IMR-90 (cell line): ENCODE results near the gene CWC27. TPM values are rescaled to one million over a fixed set of nuclear protein-coding genes. Genes with fewer than 3 reads are reported as not detected.

Experiments used
- ATAC-seq: fragments of 200-7000 bp; cut with Tn5 transposase; 2 replicates; pipeline ENCODE4 v1.9.1; 2020; ENCODE audit warnings: low read depth, mild to moderate bottlenecking, moderate library complexity
- BruUV-seq: library from RNA; stranded (reverse); fragments of 400-500 nt; replicated peaks from 2 replicates; lab custom pipeline; 2021; lab: Mats Ljungman, UMichigan
- CTCF ChIA-PET: fragments of 300-600 bp; formaldehyde crosslinking; extraction: SDS; loops from one replicate; lab custom pipeline; 2021; ENCODE audit warnings: antibody characterized with exemption; lab: Yijun Ruan, JAX
- POLR2A ChIA-PET: fragments of 300-600 bp; sonication (Branson Sonifier 250); formaldehyde crosslinking; loops from one replicate; lab custom pipeline; 2022; ENCODE audit warnings: antibody characterized with exemption; ENCODE audit not compliant: unreplicated experiment; lab: Charles Lee
- DNase-seq: peaks from one replicate; pipeline ENCODE4 v3.0.0; 2013
- H2AFZ ChIP-seq: replicated peaks from 2 replicates; pipeline ENCODE3; 2013; ENCODE audit warnings: low read length, mild to moderate bottlenecking; ENCODE audit not compliant: poor library complexity
- H2AK5ac ChIP-seq: 2 replicates; pipeline ENCODE4 v1.6.1; 2013; ENCODE audit warnings: low read depth, low read length, inconsistent platforms
- H2AK9ac ChIP-seq: replicated peaks from 2 replicates; pipeline ENCODE3; 2013; ENCODE audit warnings: mild to moderate bottlenecking, low read depth, low read length, moderate library complexity; ENCODE audit not compliant: poor library complexity
- H2BK120ac ChIP-seq: 2 replicates; pipeline ENCODE4 v1.6.1; 2013; ENCODE audit warnings: low read depth, low read length, inconsistent platforms
- H2BK15ac ChIP-seq: 3 replicates; pipeline ENCODE4 v1.6.1; 2013; ENCODE audit warnings: low read depth, low read length, inconsistent platforms
- H2BK20ac ChIP-seq: 2 replicates; pipeline ENCODE4 v1.6.1; 2013; ENCODE audit warnings: low read depth, mild to moderate bottlenecking, inconsistent platforms, low read length, moderate library complexity
- H2BK5ac ChIP-seq: 2 replicates; pipeline ENCODE4 v1.6.1; 2013; ENCODE audit warnings: mild to moderate bottlenecking, low read depth, low read length, inconsistent platforms; ENCODE audit not compliant: poor library complexity, severe bottlenecking
- H3K14ac ChIP-seq: replicated peaks from 2 replicates; pipeline ENCODE4 v1.6.1; 2013; ENCODE audit warnings: low read depth, low read length, inconsistent platforms
- H3K18ac ChIP-seq: 2 replicates; pipeline ENCODE4 v1.6.1; 2013; ENCODE audit warnings: low read depth, low read length, control low read depth
- H3K23ac ChIP-seq: 2 replicates; pipeline ENCODE4 v1.6.1; 2013; ENCODE audit warnings: low read depth, low read length, inconsistent platforms
- H3K27ac ChIP-seq: 2 replicates; pipeline ENCODE4 v1.5.1; 2013; ENCODE audit warnings: mild to moderate bottlenecking, control low read depth, low read length; ENCODE audit not compliant: insufficient read depth
- H3K27me3 ChIP-seq: 2 replicates; pipeline ENCODE4 v1.6.1; 2013; ENCODE audit warnings: low read length; ENCODE audit not compliant: control insufficient read depth, insufficient read depth
- H3K36me3 ChIP-seq: 2 replicates; pipeline ENCODE4 v1.6.1; 2013; ENCODE audit warnings: low read length, mixed read lengths; ENCODE audit not compliant: control insufficient read depth, insufficient read depth
- H3K4ac ChIP-seq: 2 replicates; pipeline ENCODE4 v1.6.1; 2013; ENCODE audit warnings: low read depth, low read length, inconsistent platforms
- H3K4me1 ChIP-seq: 2 replicates; pipeline ENCODE4 v1.6.1; 2013; ENCODE audit warnings: low read length, mixed read lengths; ENCODE audit not compliant: control insufficient read depth, insufficient read depth
- H3K4me2 ChIP-seq: 2 replicates; pipeline ENCODE4 v1.6.1; 2013; ENCODE audit warnings: low read depth, mild to moderate bottlenecking, control low read depth, low read length, moderate library complexity
- H3K4me3 ChIP-seq: 2 replicates; pipeline ENCODE4 v1.5.1; 2013; ENCODE audit warnings: low read depth, mild to moderate bottlenecking, control low read depth, low read length, moderate library complexity; ENCODE audit not compliant: insufficient read depth
- H3K56ac ChIP-seq: 2 replicates; pipeline ENCODE4 v1.6.1; 2013; ENCODE audit warnings: low read length, inconsistent platforms; ENCODE audit not compliant: insufficient read depth; ENCODE audit errors: extremely low read depth
- H3K79me1 ChIP-seq, 2 experiments: 2 replicates each; pipeline ENCODE4 v1.6.1; 2013; ENCODE audit warnings: low read length in 2 of 2, inconsistent platforms in 1 of 2, low read depth in 1 of 2
- H3K9ac ChIP-seq: 2 replicates; pipeline ENCODE4 v1.6.1; 2013; ENCODE audit warnings: low read depth, low read length, control low read depth
- H3K9me1 ChIP-seq: 2 replicates; pipeline ENCODE4 v1.6.1; 2013; ENCODE audit warnings: low read length, inconsistent platforms; ENCODE audit not compliant: insufficient read depth
- H3K9me3 ChIP-seq: 2 replicates; pipeline ENCODE4 v1.6.1; 2013; ENCODE audit warnings: low read length; ENCODE audit not compliant: control insufficient read depth, insufficient read depth
- H4K20me1 ChIP-seq: 2 replicates; pipeline ENCODE4 v1.6.1; 2013; ENCODE audit warnings: low read length, inconsistent platforms; ENCODE audit not compliant: insufficient read depth
- H4K5ac ChIP-seq: 2 replicates; pipeline ENCODE4 v1.6.1; 2013; ENCODE audit warnings: mild to moderate bottlenecking, low read depth, low read length, control low read depth
- H4K8ac ChIP-seq, 2 experiments: 2 replicates each; pipeline ENCODE4 v1.6.1; 2013; ENCODE audit warnings: low read depth in 2 of 2, low read length in 2 of 2, control low read depth in 1 of 2, inconsistent platforms in 1 of 2
- H4K91ac ChIP-seq: 2 replicates; pipeline ENCODE4 v1.6.1; 2013; ENCODE audit warnings: low read depth, low read length, inconsistent platforms; ENCODE audit not compliant: insufficient read depth
- BHLHE40 ChIP-seq: fragments of 150-350 bp; IDR thresholded peaks from 2 replicates; pipeline ENCODE4 v1.6.1; 2016; ENCODE audit warnings: mild to moderate bottlenecking, low read depth, low read length
- CEBPB ChIP-seq: IDR thresholded peaks from 2 replicates; pipeline ENCODE4 v1.6.1; 2012; ENCODE audit warnings: low read depth, low read length, improper control_type of control experiment
- CHD1 ChIP-seq: IDR thresholded peaks from 2 replicates; pipeline ENCODE4 v1.6.1; 2012; ENCODE audit warnings: low read depth, low read length, improper control_type of control experiment
- MAFK ChIP-seq: IDR thresholded peaks from 2 replicates; pipeline ENCODE4 v1.6.1; 2012; ENCODE audit warnings: low read depth, low read length, improper control_type of control experiment
- MAZ ChIP-seq: IDR thresholded peaks from 2 replicates; pipeline ENCODE4 v1.6.1; 2012; ENCODE audit warnings: low read depth, mild to moderate bottlenecking, low read length, improper control_type of control experiment, moderate library complexity, borderline replicate concordance
- MXI1 ChIP-seq: IDR thresholded peaks from 2 replicates; pipeline ENCODE4 v1.6.1; 2012; ENCODE audit warnings: low read depth, mild to moderate bottlenecking, low read length, moderate library complexity, borderline replicate concordance
- NFE2L2 ChIP-seq: fragments of 150-350 bp; IDR thresholded peaks from 2 replicates; pipeline ENCODE4 v1.6.1; 2016; ENCODE audit warnings: low read depth, mild to moderate bottlenecking, low read length
- POLR2A ChIP-seq: IDR thresholded peaks from 2 replicates; pipeline ENCODE4 v1.6.1; 2012; ENCODE audit warnings: mild to moderate bottlenecking, low read depth, low read length
- RAD21 ChIP-seq: IDR thresholded peaks from 2 replicates; pipeline ENCODE4 v1.6.1; 2012; ENCODE audit warnings: low read length, improper control_type of control experiment
- RCOR1 ChIP-seq: IDR thresholded peaks from 2 replicates; pipeline ENCODE4 v1.6.1; 2012; ENCODE audit warnings: mild to moderate bottlenecking, low read length, improper control_type of control experiment; ENCODE audit not compliant: insufficient replicate concordance
- RFX5 ChIP-seq: IDR thresholded peaks from 2 replicates; pipeline ENCODE4 v1.8.0; 2012; ENCODE audit warnings: low read depth, mild to moderate bottlenecking, low read length, moderate library complexity
- SMC3 ChIP-seq: fragments of 150-350 bp; IDR thresholded peaks from 2 replicates; pipeline ENCODE4 v1.6.1; 2016; ENCODE audit warnings: low read depth, mild to moderate bottlenecking, antibody characterized with exemption, low read length, moderate library complexity
- WGBS, 2 experiments: methylation state at CpG; one replicate each; pipeline versions ENCODE4 v1.1.5 to v1.1.7; 2013; ENCODE audit warnings: missing lambda C conversion rate in 2 of 2; ENCODE audit not compliant: insufficient read length in 1 of 2; ENCODE audit errors: extremely low coverage in 2 of 2; 5-methylcytosine and 5-hydroxymethylcytosine counted together
- dilution Hi-C: fragments of 300-500 bp; cut with HindIII; formaldehyde crosslinking; loops from one replicate; pipeline ENCODE4 v1.14.3; 2018; ENCODE audit warnings: low sequenced_read_pairs; ENCODE audit not compliant: unreplicated experiment
- in situ Hi-C: fragments of 300-500 bp; cut with MboI; formaldehyde crosslinking; loops from 3 replicates; pipeline ENCODE4 v1.14.3; 2019; ENCODE audit warnings: low sequenced_read_pairs, inconsistent platforms, mixed read lengths
- intact Hi-C: fragments of 100-400 bp; cut with micrococcal nuclease; formaldehyde crosslinking; loops from 2 replicates; pipeline ENCODE4 v1.10.0; 2022
- polyA plus RNA-seq, 3 experiments: library from polyadenylated mRNA; depleted of rRNA; stranded (reverse); fragments of >200 nt; gene quantifications; 2 replicates each; pipeline ENCODE4 v1.2.3, GENCODE V29; 2012; ENCODE audit warnings: low replicate concordance in 1 of 3
- total RNA-seq: library from RNA; depleted of rRNA; stranded (reverse); fragments of >200 nt; gene quantifications from 2 replicates; pipeline ENCODE4 v1.2.3, GENCODE V29; 2012
- TF ChIP-seq, protein P1 (sequence below): fragments of 150-350 bp; IDR thresholded peaks from 2 replicates; pipeline ENCODE4 v1.6.1; 2017; ENCODE audit warnings: mild to moderate bottlenecking, antibody characterized with exemption, low read length, low read depth
- TF ChIP-seq, protein P2 (sequence below): fragments of 150-350 bp; IDR thresholded peaks from 2 replicates; pipeline ENCODE4 v1.6.1; 2016; ENCODE audit warnings: low read depth, mild to moderate bottlenecking, low read length, moderate library complexity, borderline replicate concordance
- TF ChIP-seq, protein P3 (sequence below): conservative IDR thresholded peaks from 2 replicates; pipeline ENCODE4 v1.5.1; 2012; ENCODE audit warnings: mild to moderate bottlenecking, low read depth, low read length, improper control_type of control experiment

Gene CWC27
- total and polyA plus RNA-seq, 2 of the 4 experiments (the other 2 are of a cell fraction): 13.3 to 17.1 TPM

DNA sequence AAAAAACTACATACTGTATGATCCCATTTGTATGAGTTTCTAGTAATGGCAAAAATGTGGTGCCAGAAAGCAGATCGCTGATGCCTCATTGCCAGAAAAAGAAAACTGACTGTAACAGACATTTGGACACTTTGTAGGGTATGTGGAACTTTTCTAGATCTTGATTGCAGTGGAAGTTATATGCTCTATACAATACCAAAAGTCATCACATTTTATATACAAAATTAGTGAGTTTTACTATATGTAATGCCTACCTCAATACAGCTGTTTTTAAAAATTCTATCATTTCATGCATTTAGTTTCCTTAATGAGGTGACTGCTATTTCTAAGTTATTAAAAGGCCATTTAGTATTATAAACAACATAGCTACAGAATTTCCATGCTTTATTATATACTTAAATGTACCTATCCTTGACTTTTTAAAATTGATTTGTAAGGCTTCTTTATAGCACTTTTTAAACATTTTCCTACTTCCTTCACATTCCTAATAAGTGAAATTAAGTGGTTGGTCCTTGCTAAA is 199.9 kb downstream of the CWC27 start:
- peaks cover 8% of the 10 kb centered on the region for H3K9me3 ChIP-seq
- H3K4me3 ChIP-seq: no peak overlapping the region
- no peaks in the 10 kb centered on the region for H3K79me1 ChIP-seq
- H2BK120ac ChIP-seq: no peak overlapping the region
- no peak for ATAC-seq
- H4K20me1 ChIP-seq: no peaks in the 10 kb centered on the region
- no peak overlapping the region for H2BK15ac ChIP-seq
- ChIA-PET CTCF (no interaction called here), POLR2A (no interaction called here)
- no TSS peak for BruUV-seq
- no peak for DNase-seq
- H3K4me1 ChIP-seq: no peaks in the 10 kb centered on the region; the same call in 1 of the 2 replicates
- H2BK20ac ChIP-seq: no peak overlapping the region
- H3K36me3 ChIP-seq: peaks cover 3% of the 10 kb centered on the region
- no peak overlapping the region for H3K18ac ChIP-seq
- dilution Hi-C loops (no loop called here), intact Hi-C loops (no loop called here), in situ Hi-C loops (no loop called here)
- no peak overlapping the region for H4K5ac ChIP-seq
- no peak overlapping the region for H3K23ac ChIP-seq
- H3K56ac ChIP-seq: no peak overlapping the region
- no peak overlapping the region for H4K8ac ChIP-seq
- H3K9me1 ChIP-seq: no peaks in the 10 kb centered on the region
- no peak overlapping the region for H2AFZ ChIP-seq
- no peak overlapping the region for H3K14ac ChIP-seq
- TF ChIP-seq RCOR1 (no peak), CHD1 (no peak), MAFK (no peak), RFX5 (no peak), SMC3 (no peak), RAD21 (no peak), MAZ (no peak), BHLHE40 (no peak), NFE2L2 (no peak), MXI1 (no peak), POLR2A (no peak), CEBPB (no peak)
- TF ChIP-seq, protein P1, sequence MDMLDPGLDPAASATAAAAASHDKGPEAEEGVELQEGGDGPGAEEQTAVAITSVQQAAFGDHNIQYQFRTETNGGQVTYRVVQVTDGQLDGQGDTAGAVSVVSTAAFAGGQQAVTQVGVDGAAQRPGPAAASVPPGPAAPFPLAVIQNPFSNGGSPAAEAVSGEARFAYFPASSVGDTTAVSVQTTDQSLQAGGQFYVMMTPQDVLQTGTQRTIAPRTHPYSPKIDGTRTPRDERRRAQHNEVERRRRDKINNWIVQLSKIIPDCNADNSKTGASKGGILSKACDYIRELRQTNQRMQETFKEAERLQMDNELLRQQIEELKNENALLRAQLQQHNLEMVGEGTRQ: no peak
- TF ChIP-seq, protein P2, sequence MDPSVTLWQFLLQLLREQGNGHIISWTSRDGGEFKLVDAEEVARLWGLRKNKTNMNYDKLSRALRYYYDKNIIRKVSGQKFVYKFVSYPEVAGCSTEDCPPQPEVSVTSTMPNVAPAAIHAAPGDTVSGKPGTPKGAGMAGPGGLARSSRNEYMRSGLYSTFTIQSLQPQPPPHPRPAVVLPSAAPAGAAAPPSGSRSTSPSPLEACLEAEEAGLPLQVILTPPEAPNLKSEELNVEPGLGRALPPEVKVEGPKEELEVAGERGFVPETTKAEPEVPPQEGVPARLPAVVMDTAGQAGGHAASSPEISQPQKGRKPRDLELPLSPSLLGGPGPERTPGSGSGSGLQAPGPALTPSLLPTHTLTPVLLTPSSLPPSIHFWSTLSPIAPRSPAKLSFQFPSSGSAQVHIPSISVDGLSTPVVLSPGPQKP: no peak
- TF ChIP-seq, protein P3, sequence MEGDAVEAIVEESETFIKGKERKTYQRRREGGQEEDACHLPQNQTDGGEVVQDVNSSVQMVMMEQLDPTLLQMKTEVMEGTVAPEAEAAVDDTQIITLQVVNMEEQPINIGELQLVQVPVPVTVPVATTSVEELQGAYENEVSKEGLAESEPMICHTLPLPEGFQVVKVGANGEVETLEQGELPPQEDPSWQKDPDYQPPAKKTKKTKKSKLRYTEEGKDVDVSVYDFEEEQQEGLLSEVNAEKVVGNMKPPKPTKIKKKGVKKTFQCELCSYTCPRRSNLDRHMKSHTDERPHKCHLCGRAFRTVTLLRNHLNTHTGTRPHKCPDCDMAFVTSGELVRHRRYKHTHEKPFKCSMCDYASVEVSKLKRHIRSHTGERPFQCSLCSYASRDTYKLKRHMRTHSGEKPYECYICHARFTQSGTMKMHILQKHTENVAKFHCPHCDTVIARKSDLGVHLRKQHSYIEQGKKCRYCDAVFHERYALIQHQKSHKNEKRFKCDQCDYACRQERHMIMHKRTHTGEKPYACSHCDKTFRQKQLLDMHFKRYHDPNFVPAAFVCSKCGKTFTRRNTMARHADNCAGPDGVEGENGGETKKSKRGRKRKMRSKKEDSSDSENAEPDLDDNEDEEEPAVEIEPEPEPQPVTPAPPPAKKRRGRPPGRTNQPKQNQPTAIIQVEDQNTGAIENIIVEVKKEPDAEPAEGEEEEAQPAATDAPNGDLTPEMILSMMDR: no peak
- no peak overlapping the region for H2BK5ac ChIP-seq
- H3K27me3 ChIP-seq: no peaks in the 10 kb centered on the region
- H3K9ac ChIP-seq: no peak overlapping the region
- no peak overlapping the region for H3K4me2 ChIP-seq
- H2AK5ac ChIP-seq: no peak overlapping the region
- H4K91ac ChIP-seq: no peak overlapping the region
- WGBS, 2 experiments: no CpG with 5 or more reads among the region's 1 CpG
- no peak overlapping the region for H2AK9ac ChIP-seq
- H3K27ac ChIP-seq: no peak overlapping the region
- H3K4ac ChIP-seq: no peak overlapping the region
